HL-60 (cell line): Measurements from ENCODE around the gene CGA.

Source experiments
- POLR2AphosphoS5 ChIP-seq: IDR thresholded peaks from 2 replicates; pipeline ENCODE4 v1.6.1; 2012; ENCODE audit warnings: low read depth
- REST ChIP-seq: IDR thresholded peaks from 2 replicates; pipeline ENCODE4 v1.6.1; 2012; ENCODE audit warnings: low read depth; ENCODE audit not compliant: insufficient replicate concordance

DNA sequence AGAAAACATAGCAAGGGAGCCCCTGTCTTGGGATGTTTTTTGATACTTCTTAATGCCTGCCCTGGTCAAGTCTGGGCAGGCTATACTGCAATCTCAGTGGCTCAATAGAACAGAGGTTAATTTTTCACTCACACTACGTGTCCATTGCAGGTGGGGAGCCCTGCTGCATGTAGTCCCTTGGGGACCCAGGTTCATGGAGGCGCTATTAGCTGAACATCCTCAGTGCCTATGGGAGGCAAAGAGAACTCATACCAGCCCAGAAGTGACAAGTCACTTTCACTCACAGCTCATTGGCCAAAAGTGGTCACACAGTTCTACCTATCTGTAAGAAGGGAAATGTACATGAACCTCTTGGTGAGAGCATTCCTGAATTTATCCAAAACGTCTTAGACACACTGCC, 23.2 kb downstream of the CGA start:
- TF ChIP-seq REST (no peak), POLR2AphosphoS5 (no peak)
